Measurements from ENCODE around the gene DNAH6. TPM values are rescaled to one million over a fixed set of nuclear protein-coding genes. Genes with fewer than 3 reads are reported as not detected.

The DNAH6 gene
- total RNA-seq, 1 donor from 2014 or later: 5.5 TPM

DNA sequence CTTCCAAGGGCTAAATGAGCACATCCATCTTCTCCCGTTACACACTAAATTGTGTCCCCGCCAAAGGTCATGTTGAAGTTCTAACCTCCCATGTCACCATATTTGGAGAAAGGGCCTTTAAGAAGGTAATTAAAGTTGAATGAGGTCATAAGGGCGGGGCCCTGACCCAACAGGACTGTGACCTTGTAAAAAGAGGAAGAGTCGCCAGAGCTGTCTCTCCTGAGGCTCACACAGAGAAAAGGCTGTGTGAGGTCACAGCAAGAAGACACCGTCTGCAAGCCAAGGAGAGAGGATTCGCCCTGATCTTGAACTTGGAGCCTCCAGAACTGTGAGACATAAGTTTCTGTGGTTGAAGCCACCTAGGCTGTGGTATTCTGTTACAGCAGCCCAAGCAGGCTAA, 340.5 kb downstream of the DNAH6 start:
- Mint-ChIP-seq H3K36me3 (ENCODE audit: insufficient read depth) (no peaks in the 10 kb centered on the region), H3K4me3 (ENCODE audit: low read depth) (no peak overlapping the region), H3K9me3 (ENCODE audit: low read depth) (no peaks in the 10 kb centered on the region), H3K4me1 (ENCODE audit: low read depth) (no peaks in the 10 kb centered on the region), H3K27ac (no peak overlapping the region), H3K27me3 (peaks cover 15% of the 10 kb centered on the region)
- TF ChIP-seq, protein P1, sequence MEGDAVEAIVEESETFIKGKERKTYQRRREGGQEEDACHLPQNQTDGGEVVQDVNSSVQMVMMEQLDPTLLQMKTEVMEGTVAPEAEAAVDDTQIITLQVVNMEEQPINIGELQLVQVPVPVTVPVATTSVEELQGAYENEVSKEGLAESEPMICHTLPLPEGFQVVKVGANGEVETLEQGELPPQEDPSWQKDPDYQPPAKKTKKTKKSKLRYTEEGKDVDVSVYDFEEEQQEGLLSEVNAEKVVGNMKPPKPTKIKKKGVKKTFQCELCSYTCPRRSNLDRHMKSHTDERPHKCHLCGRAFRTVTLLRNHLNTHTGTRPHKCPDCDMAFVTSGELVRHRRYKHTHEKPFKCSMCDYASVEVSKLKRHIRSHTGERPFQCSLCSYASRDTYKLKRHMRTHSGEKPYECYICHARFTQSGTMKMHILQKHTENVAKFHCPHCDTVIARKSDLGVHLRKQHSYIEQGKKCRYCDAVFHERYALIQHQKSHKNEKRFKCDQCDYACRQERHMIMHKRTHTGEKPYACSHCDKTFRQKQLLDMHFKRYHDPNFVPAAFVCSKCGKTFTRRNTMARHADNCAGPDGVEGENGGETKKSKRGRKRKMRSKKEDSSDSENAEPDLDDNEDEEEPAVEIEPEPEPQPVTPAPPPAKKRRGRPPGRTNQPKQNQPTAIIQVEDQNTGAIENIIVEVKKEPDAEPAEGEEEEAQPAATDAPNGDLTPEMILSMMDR (IDR thresholded peaks at IDR 0.05; ENCODE audit: unreplicated experiment): no peak
- DNase-seq (ENCODE audit: low spot score, unreplicated experiment): no peak

GRCh38 chr2:84857566-84857965, 341.3 kb downstream of the DNAH6 start:
- no peaks in the 10 kb centered on the region for H3K9me3 Mint-ChIP-seq (ENCODE audit: low read depth)
- TF ChIP-seq, protein P1 (IDR thresholded peaks at IDR 0.05; ENCODE audit: unreplicated experiment): no peak
- H3K36me3 Mint-ChIP-seq (ENCODE audit: insufficient read depth): no peaks in the 10 kb centered on the region
- no peak overlapping the region for H3K27ac Mint-ChIP-seq
- H3K4me1 Mint-ChIP-seq (ENCODE audit: low read depth): no peaks in the 10 kb centered on the region
- no peak for DNase-seq (ENCODE audit: low spot score, unreplicated experiment)
- H3K27me3 Mint-ChIP-seq: peaks cover 15% of the 10 kb centered on the region
- no peak overlapping the region for H3K4me3 Mint-ChIP-seq (ENCODE audit: low read depth)

- no peak for DNase-seq (ENCODE audit: low spot score, unreplicated experiment)
- Mint-ChIP-seq H3K36me3 (ENCODE audit: insufficient read depth) (no peaks in the 10 kb centered on the region), H3K9me3 (ENCODE audit: low read depth) (no peaks in the 10 kb centered on the region), H3K4me3 (ENCODE audit: low read depth) (no peak overlapping the region), H3K27me3 (peaks cover 15% of the 10 kb centered on the region), H3K27ac (no peak overlapping the region), H3K4me1 (ENCODE audit: low read depth) (no peaks in the 10 kb centered on the region)
- TF ChIP-seq, protein P1 (IDR thresholded peaks at IDR 0.05; ENCODE audit: unreplicated experiment): no peak
Observed at GRCh38 chr2:84858123-84858522, 341.8 kb downstream of the DNAH6 start.

- no peaks in the 10 kb centered on the region for H3K9me3 Mint-ChIP-seq (ENCODE audit: low read depth)
- no peak for DNase-seq (ENCODE audit: low spot score, unreplicated experiment)
- H3K27me3 Mint-ChIP-seq: peaks cover 15% of the 10 kb centered on the region
- TF ChIP-seq, protein P1 (IDR thresholded peaks at IDR 0.05; ENCODE audit: unreplicated experiment): no peak
- no peak overlapping the region for H3K4me3 Mint-ChIP-seq (ENCODE audit: low read depth)
- H3K27ac Mint-ChIP-seq: no peak overlapping the region
- H3K4me1 Mint-ChIP-seq (ENCODE audit: low read depth): no peaks in the 10 kb centered on the region
- no peaks in the 10 kb centered on the region for H3K36me3 Mint-ChIP-seq (ENCODE audit: insufficient read depth)
Observed at GRCh38 chr2:84858937-84859336, 342.6 kb downstream of the DNAH6 start.

DNA sequence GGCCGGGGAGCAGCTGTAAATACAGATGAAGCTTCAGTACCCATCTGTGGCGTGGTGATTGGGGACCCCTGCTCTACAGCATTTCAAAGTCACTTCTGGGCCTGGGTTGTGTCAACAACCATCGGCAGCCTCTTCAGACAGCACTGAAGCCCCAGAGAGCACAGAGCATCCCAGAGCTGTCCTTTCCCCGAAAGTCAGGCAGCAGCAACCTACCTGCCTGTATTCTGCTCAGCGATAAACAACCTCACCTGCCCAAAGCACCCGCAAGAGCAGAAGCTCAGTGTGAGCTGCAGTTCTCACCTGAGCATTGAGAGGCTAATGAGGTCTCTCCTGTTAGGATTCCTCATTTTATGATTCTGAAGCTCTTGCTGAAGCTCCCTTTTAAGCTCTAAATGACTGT, 345.2 kb downstream of the DNAH6 start:
- Mint-ChIP-seq H3K4me1 (ENCODE audit: low read depth) (no peaks in the 10 kb centered on the region), H3K27ac (no peak overlapping the region), H3K4me3 (ENCODE audit: low read depth) (no peak overlapping the region), H3K36me3 (ENCODE audit: insufficient read depth) (no peaks in the 10 kb centered on the region), H3K9me3 (ENCODE audit: low read depth) (no peaks in the 10 kb centered on the region), H3K27me3 (peaks cover 15% of the 10 kb centered on the region)
- TF ChIP-seq, protein P1 (IDR thresholded peaks at IDR 0.05; ENCODE audit: unreplicated experiment): no peak
- no peak for DNase-seq (ENCODE audit: low spot score, unreplicated experiment)
